Measurements from ENCODE around the gene PRAMEF9.
"Not testable (repeated sequence)": the region's sequence is repeated elsewhere in the genome, so short reads cannot be mapped to it uniquely, and the experiment has no call there.

- TF ChIP-seq CTCF, POLR2A (IDR thresholded peaks at IDR 0.05): not testable (repeated sequence)
Observed at GRCh38 chr1:13227271-13228055, 55.8 kb downstream of the PRAMEF9 start.
